Suprapubic skin (tissue), 3 donors: ENCODE results near the gene OR2F2.

Source experiments
- POLR2A ChIP-seq, 2 donors: fragments of 450-650 bp; IDR thresholded peaks; one replicate each; pipeline ENCODE4 v1.6.1; 2017; ENCODE audit warnings: antibody characterized with exemption in 2 of 2, mild to moderate bottlenecking in 2 of 2, moderate library complexity in 2 of 2
- TF ChIP-seq, protein P1 (sequence below), 2 donors: fragments of 200-600 bp in 1 of 2; fragments of 450-650 bp in 1 of 2; sonication (generic) in 1 of 2; IDR thresholded peaks; one replicate each; pipeline ENCODE4 v1.5.1; 2016 to 2019; ENCODE audit warnings: antibody characterized with exemption in 2 of 2, mild to moderate bottlenecking in 1 of 2, moderate library complexity in 1 of 2

DNA sequence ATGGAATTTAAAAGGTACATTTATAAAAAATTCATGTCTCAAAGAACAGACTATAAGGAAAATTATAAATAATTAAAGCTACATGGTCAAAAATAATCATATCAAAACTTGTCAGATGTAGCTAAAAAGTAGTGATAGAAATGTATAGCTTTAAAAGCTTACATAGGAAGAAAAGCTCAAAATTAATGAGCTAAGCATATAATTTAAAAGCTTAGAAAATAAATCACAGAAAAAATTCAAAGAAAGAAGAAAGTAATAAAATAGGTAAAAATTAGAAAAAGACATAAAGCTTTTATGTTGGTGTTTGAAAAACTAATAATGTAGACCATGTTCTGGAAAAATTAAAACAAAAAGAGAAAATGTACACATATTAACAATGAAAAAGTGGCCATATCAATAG lies 38.4 kb upstream of the OR2F2 start:
- TF ChIP-seq, protein P1, sequence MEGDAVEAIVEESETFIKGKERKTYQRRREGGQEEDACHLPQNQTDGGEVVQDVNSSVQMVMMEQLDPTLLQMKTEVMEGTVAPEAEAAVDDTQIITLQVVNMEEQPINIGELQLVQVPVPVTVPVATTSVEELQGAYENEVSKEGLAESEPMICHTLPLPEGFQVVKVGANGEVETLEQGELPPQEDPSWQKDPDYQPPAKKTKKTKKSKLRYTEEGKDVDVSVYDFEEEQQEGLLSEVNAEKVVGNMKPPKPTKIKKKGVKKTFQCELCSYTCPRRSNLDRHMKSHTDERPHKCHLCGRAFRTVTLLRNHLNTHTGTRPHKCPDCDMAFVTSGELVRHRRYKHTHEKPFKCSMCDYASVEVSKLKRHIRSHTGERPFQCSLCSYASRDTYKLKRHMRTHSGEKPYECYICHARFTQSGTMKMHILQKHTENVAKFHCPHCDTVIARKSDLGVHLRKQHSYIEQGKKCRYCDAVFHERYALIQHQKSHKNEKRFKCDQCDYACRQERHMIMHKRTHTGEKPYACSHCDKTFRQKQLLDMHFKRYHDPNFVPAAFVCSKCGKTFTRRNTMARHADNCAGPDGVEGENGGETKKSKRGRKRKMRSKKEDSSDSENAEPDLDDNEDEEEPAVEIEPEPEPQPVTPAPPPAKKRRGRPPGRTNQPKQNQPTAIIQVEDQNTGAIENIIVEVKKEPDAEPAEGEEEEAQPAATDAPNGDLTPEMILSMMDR (IDR thresholded peaks at IDR 0.05) = no peak
- TF ChIP-seq POLR2A (IDR thresholded peaks at IDR 0.05) = no peak
